Endothelial cell of umbilical vein (primary cell): ENCODE results near the gene GPA33. TPM values are rescaled to one million over a fixed set of nuclear protein-coding genes. Genes with fewer than 3 reads are reported as not detected.

Experiments
- BruUV-seq: library from RNA; stranded (reverse); fragments of 400-500 nt; replicated peaks from 2 replicates; lab custom pipeline; 2021; lab: Mats Ljungman, UMichigan
- CTCF ChIA-PET: fragments of 300-600, 350-600 bp; sonication (Branson Sonifier 250); formaldehyde crosslinking; loops from one replicate; lab custom pipeline; 2021; ENCODE audit warnings: antibody characterized with exemption, inconsistent platforms; lab: Charles Lee
- POLR2A ChIA-PET: fragments of 300-600, 350-600 bp; sonication (Branson Sonifier 250); formaldehyde crosslinking; loops from one replicate; lab custom pipeline; 2021; ENCODE audit warnings: antibody characterized with exemption, inconsistent platforms; lab: Charles Lee
- DNase-seq: peaks from one replicate; pipeline ENCODE4 v3.0.0-alpha.2; 2011; ENCODE audit warnings: low read depth, low spot score
- FAIRE-seq: peaks from 2 replicates; lab custom pipeline; 2011; peaks lifted over from hg19 to GRCh38; lab: Jason Lieb, UNC
- H2AFZ ChIP-seq: 2 replicates; pipeline ENCODE4 v1.6.0; 2012; ENCODE audit warnings: low read depth, low read length, control low read depth, inconsistent platforms
- H3K27ac ChIP-seq: 2 replicates; pipeline ENCODE4 v1.5.1; 2011; ENCODE audit warnings: low read depth, mild to moderate bottlenecking, control low read depth, low read length, moderate library complexity; ENCODE audit not compliant: insufficient read depth
- H3K27me3 ChIP-seq, 2 experiments: 2 replicates each; pipeline versions ENCODE4 v1.6.0 to v1.6.1; 2011; ENCODE audit warnings: low read length in 2 of 2, mixed read lengths in 1 of 2; ENCODE audit not compliant: control insufficient read depth in 2 of 2, insufficient read depth in 2 of 2
- H3K36me3 ChIP-seq, 2 experiments: 2 replicates in 1 of 2; 3 replicates in 1 of 2; pipeline ENCODE4 v1.5.1; 2011; ENCODE audit warnings: low read length in 2 of 2, mild to moderate bottlenecking in 1 of 2, moderate library complexity in 1 of 2; ENCODE audit not compliant: control insufficient read depth in 2 of 2, insufficient read depth in 2 of 2; ENCODE audit errors: extremely low read depth in 1 of 2
- H3K4me1 ChIP-seq: 3 replicates; pipeline ENCODE4 v1.5.1; 2011; ENCODE audit warnings: mild to moderate bottlenecking, low read length; ENCODE audit not compliant: control insufficient read depth, insufficient read depth; ENCODE audit errors: extremely low read depth
- H3K4me2 ChIP-seq: 2 replicates; pipeline ENCODE4 v1.6.1; 2011; ENCODE audit warnings: low read length, control low read depth, mixed read lengths; ENCODE audit not compliant: insufficient read depth
- H3K4me3 ChIP-seq, 3 experiments: fragments of 200-600 bp in 1 of 3; sonication (generic), shearing (Covaris generic) in 1 of 3; replicated peaks in 1 of 3; 2 replicates each; pipeline ENCODE4 v1.5.1; 2011 to 2016; ENCODE audit warnings: control low read depth in 3 of 3, low read length in 3 of 3, mild to moderate bottlenecking in 2 of 3, inconsistent platforms in 1 of 3, low read depth in 1 of 3, moderate library complexity in 1 of 3; ENCODE audit not compliant: insufficient read depth in 1 of 3
- H3K79me2 ChIP-seq: 2 replicates; pipeline ENCODE4 v1.6.0; 2012; ENCODE audit warnings: low read length, inconsistent platforms; ENCODE audit not compliant: control insufficient read depth, insufficient read depth
- H3K9ac ChIP-seq: replicated peaks from 2 replicates; pipeline ENCODE3; 2011; ENCODE audit warnings: low read length, control low read depth; ENCODE audit not compliant: insufficient read depth; ENCODE audit errors: extremely low read depth
- H3K9me1 ChIP-seq: replicated peaks from 3 replicates; pipeline ENCODE4 v1.6.0; 2011; ENCODE audit warnings: mild to moderate bottlenecking, low read length; ENCODE audit not compliant: control insufficient read depth, insufficient read depth; ENCODE audit errors: extremely low read depth
- H3K9me3 ChIP-seq: replicated peaks from 2 replicates; pipeline ENCODE4 v1.5.1; 2012; ENCODE audit warnings: low read length, inconsistent platforms; ENCODE audit not compliant: control insufficient read depth, insufficient read depth
- H4K20me1 ChIP-seq: replicated peaks from 2 replicates; pipeline ENCODE3; 2011; ENCODE audit warnings: mild to moderate bottlenecking, low read length; ENCODE audit not compliant: control insufficient read depth, insufficient read depth; ENCODE audit errors: extremely low read depth
- EZH2 ChIP-seq: IDR thresholded peaks from 2 replicates; pipeline ENCODE4 v1.6.1; 2012; ENCODE audit warnings: borderline replicate concordance, low read depth, mild to moderate bottlenecking, moderate library complexity, low read length, inconsistent platforms; ENCODE audit not compliant: severe bottlenecking
- JUN ChIP-seq: IDR thresholded peaks from 2 replicates; pipeline ENCODE4 v1.6.1; 2011; ENCODE audit warnings: borderline replicate concordance, low read depth; ENCODE audit not compliant: insufficient read length, insufficient read depth
- MYC ChIP-seq: IDR thresholded peaks from one replicate; pipeline ENCODE4 v1.6.1; 2011; ENCODE audit warnings: mild to moderate bottlenecking, low read depth, low read length
- POLR2AphosphoS5 ChIP-seq: IDR thresholded peaks from 2 replicates; pipeline ENCODE4 v1.6.1; 2012; ENCODE audit warnings: low read depth, mild to moderate bottlenecking, control low read depth, low read length, moderate library complexity; ENCODE audit not compliant: insufficient read depth
- dilution Hi-C: fragments of 300-500 bp; cut with MboI; formaldehyde crosslinking; loops from one replicate; pipeline ENCODE4 v1.15.0; 2019; ENCODE audit warnings: low sequenced_read_pairs; ENCODE audit not compliant: extremely low pct_ligation_motif_present
- intact Hi-C: fragments of 100-400 bp; cut with micrococcal nuclease; formaldehyde crosslinking; loops from one replicate; pipeline ENCODE4 v1.10.0; 2022
- polyA plus RNA-seq, 4 experiments: library from polyadenylated mRNA; depleted of rRNA in 3 of 4; stranded (reverse) in 3 of 4; unstranded in 1 of 4; fragments of >200 nt; gene quantifications; 2 replicates each; pipeline versions ENCODE4 v1.2.1 to v1.2.3, GENCODE V29; 2011 to 2012; ENCODE audit warnings: missing spikeins in 1 of 4
- total RNA-seq: library from RNA; stranded (reverse); gene quantifications from 2 replicates; pipeline ENCODE4 v1.2.3, GENCODE V29; 2021
- TF ChIP-seq, protein P1 (sequence below), 2 donors: IDR thresholded peaks; 1 replicate in 1 of 2; 2 replicates in 1 of 2; pipeline ENCODE4 v1.5.1; 2011; ENCODE audit warnings: low read length in 2 of 2, mild to moderate bottlenecking in 2 of 2, moderate library complexity in 2 of 2, control low read depth in 1 of 2, inconsistent platforms in 1 of 2, low read depth in 1 of 2; ENCODE audit not compliant: insufficient read depth in 1 of 2; ENCODE audit errors: extremely low read depth in 1 of 2

Gene GPA33
- total and polyA plus RNA-seq, 2 donors (not counting 3 experiments of a cell fraction or from before 2014, with no cell fraction given): not detected

DNA sequence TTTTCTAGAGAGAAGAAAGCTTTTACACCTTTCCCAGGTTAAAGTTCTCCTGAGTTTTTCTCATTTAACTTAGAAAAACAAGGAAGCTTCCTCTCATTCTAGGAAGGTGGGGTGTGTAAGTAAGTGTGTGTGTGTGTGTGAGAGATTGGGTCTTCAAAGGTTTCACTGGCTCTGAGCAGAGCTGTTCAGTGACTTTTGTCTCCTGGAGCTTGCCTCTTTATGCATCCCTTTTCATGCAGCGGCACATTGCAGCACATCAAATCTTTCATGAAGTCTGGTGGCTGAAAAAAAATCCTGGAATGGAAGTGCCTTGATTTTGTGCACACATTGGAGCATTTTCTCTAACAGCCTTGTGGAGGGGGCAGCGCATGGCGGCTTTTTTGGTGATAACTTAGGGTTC lies 3.4 kb downstream of the GPA33 start:
- no peaks in the 10 kb centered on the region for H3K9me3 ChIP-seq
- TF ChIP-seq, protein P1, sequence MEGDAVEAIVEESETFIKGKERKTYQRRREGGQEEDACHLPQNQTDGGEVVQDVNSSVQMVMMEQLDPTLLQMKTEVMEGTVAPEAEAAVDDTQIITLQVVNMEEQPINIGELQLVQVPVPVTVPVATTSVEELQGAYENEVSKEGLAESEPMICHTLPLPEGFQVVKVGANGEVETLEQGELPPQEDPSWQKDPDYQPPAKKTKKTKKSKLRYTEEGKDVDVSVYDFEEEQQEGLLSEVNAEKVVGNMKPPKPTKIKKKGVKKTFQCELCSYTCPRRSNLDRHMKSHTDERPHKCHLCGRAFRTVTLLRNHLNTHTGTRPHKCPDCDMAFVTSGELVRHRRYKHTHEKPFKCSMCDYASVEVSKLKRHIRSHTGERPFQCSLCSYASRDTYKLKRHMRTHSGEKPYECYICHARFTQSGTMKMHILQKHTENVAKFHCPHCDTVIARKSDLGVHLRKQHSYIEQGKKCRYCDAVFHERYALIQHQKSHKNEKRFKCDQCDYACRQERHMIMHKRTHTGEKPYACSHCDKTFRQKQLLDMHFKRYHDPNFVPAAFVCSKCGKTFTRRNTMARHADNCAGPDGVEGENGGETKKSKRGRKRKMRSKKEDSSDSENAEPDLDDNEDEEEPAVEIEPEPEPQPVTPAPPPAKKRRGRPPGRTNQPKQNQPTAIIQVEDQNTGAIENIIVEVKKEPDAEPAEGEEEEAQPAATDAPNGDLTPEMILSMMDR (IDR thresholded peaks at IDR 0.05; ENCODE audit: extremely low read depth in 1 of 2, insufficient read depth in 1 of 2, low read depth in 1 of 2, low read length in 2 of 2): no peak
- TF ChIP-seq JUN (no peak), EZH2 (no peak), MYC (no peak), POLR2AphosphoS5 (no peak)
- H2AFZ ChIP-seq: no peak overlapping the region
- no peak overlapping the region for H3K4me3 ChIP-seq
- no peak overlapping the region for H3K4me2 ChIP-seq
- H3K27ac ChIP-seq: no peak overlapping the region
- no TSS peak for BruUV-seq
- H3K9me1 ChIP-seq: no peaks in the 10 kb centered on the region
- ChIA-PET POLR2A (no interaction called here), CTCF (no interaction called here)
- dilution Hi-C loops: no loop called here
- DNase-seq (no peak), FAIRE-seq (no peak)
- intact Hi-C loops: no loop called here
- no peaks in the 10 kb centered on the region for H3K27me3 ChIP-seq
- no peaks in the 10 kb centered on the region for H4K20me1 ChIP-seq
- no peaks in the 10 kb centered on the region for H3K79me2 ChIP-seq
- H3K36me3 ChIP-seq: no peaks in the 10 kb centered on the region
- no peak overlapping the region for H3K9ac ChIP-seq
- no peaks in the 10 kb centered on the region for H3K4me1 ChIP-seq

DNA sequence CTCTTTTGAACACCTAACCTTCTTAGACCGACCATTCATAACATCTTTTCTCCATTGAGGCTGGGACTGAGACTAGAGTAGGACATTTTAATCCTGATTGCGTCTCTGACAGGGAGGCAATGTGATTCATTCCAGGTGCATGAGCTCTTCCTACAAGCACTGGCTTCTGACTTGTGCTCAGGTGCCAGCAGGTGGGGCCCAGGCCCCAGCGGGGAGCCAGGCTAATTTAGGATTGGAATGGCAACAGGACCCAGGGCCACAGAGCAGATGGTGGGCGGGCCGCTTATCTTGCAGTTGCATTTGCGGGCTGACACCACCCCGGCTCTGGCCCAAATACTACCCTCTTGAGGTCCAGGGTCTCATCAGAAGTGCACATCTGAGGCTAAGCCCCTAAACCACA lies 4.1 kb downstream of the GPA33 start:
- FAIRE-seq (no peak), DNase-seq (no peak)
- H3K9ac ChIP-seq: no peak overlapping the region
- no peak overlapping the region for H3K27ac ChIP-seq
- no peaks in the 10 kb centered on the region for H3K9me1 ChIP-seq
- H3K4me3 ChIP-seq: no peak overlapping the region
- POLR2A ChIA-PET: no interaction called here
- no peaks in the 10 kb centered on the region for H4K20me1 ChIP-seq
- TF ChIP-seq, protein P1 (IDR thresholded peaks at IDR 0.05; ENCODE audit: extremely low read depth in 1 of 2, insufficient read depth in 1 of 2, low read depth in 1 of 2, low read length in 2 of 2): no peak
- no peak overlapping the region for H2AFZ ChIP-seq
- H3K9me3 ChIP-seq: no peaks in the 10 kb centered on the region
- no peak overlapping the region for H3K4me2 ChIP-seq
- intact Hi-C loops: no loop called here
- CTCF ChIA-PET: interaction anchor here (1.7 kb wide), 1 partner anchor 454 kb away, joined by 4 read pairs; no protein-coding TSS in a partner anchor
- no peaks in the 10 kb centered on the region for H3K27me3 ChIP-seq
- no peaks in the 10 kb centered on the region for H3K36me3 ChIP-seq
- dilution Hi-C loops: no loop called here
- H3K79me2 ChIP-seq: no peaks in the 10 kb centered on the region
- no peaks in the 10 kb centered on the region for H3K4me1 ChIP-seq
- no TSS peak for BruUV-seq
